ENCODE measurements around the gene BMF.

BMF gene

GRCh38 chr15:40050788-40051470 lies 57.8 kb downstream of the BMF start:
- no peak for DNase-seq (ENCODE audit: low read depth in 4 of 4, low spot score in 1 of 4)

GRCh38 chr15:40048926-40049475 lies 59.7 kb downstream of the BMF start:
- no peak for DNase-seq (ENCODE audit: low read depth in 4 of 4, low spot score in 1 of 4)

GRCh38 chr15:40048211-40048792 lies 60.4 kb downstream of the BMF start:
- DNase-seq (ENCODE audit: low read depth in 4 of 4, low spot score in 1 of 4), result no peak

- DNase-seq (ENCODE audit: low read depth in 4 of 4, low spot score in 1 of 4), result peak in 2 of 4 experiments; percentile 54 to 64
Observed at GRCh38 chr15:40047415-40048210, 61.1 kb downstream of the BMF start.

- no peak for DNase-seq (ENCODE audit: low read depth in 4 of 4, low spot score in 1 of 4)
Observed at GRCh38 chr15:40046721-40047414, 61.8 kb downstream of the BMF start.

GRCh38 chr15:40045572-40046217 lies 63.0 kb downstream of the BMF start:
- no peak for DNase-seq (ENCODE audit: low read depth in 4 of 4, low spot score in 1 of 4)

- peak; percentile 65 to 82 (median 76) for DNase-seq (ENCODE audit: low read depth in 4 of 4, low spot score in 1 of 4)
Observed at GRCh38 chr15:40044717-40045571, 63.7 kb downstream of the BMF start.

- DNase-seq (ENCODE audit: low read depth in 4 of 4, low spot score in 1 of 4), result no peak
Observed at GRCh38 chr15:40043927-40044716, 64.6 kb downstream of the BMF start.

GRCh38 chr15:40042791-40043320 lies 65.8 kb downstream of the BMF start:
- DNase-seq (ENCODE audit: low read depth in 4 of 4, low spot score in 1 of 4), result no peak

GRCh38 chr15:40040770-40041169 lies 67.9 kb downstream of the BMF start:
- no peak for DNase-seq (ENCODE audit: low read depth in 4 of 4, low spot score in 1 of 4)

- no peak for DNase-seq (ENCODE audit: low read depth in 4 of 4, low spot score in 1 of 4)
Observed at GRCh38 chr15:40040293-40040635, 68.4 kb downstream of the BMF start.

GRCh38 chr15:40038638-40039543 lies 69.8 kb downstream of the BMF start, which contains the start of gene SRP14:
SRP14 (minus strand) TSS chr15:40039181; CDS start chr15:40039116, 65 bp downstream.
- peak; percentile 78 to 94 (median 90) for DNase-seq (ENCODE audit: low read depth in 4 of 4, low spot score in 1 of 4)

- DNase-seq (ENCODE audit: low read depth in 4 of 4, low spot score in 1 of 4), result no peak
Observed at GRCh38 chr15:40038275-40038637, 70.4 kb downstream of the BMF start.

Data from stimulated activated CD4-positive, alpha-beta T cell treated with anti-CD3 and anti-CD28 coated beads, Interleukin-1b, Interleukin-23, amount 100 ng/mL, for 24 hours (primary cell).